Nephron progenitor cell (in vitro differentiated cells): ENCODE results near the gene PHC2.
A peak's percentile ranks its signal among the peaks of the same experiment; 100 is the strongest.

Experiments
- DNase-seq: peaks from one replicate; pipeline ENCODE4 v3.0.0; 2021
- H3K27ac Mint-ChIP-seq: 2 replicates; pipeline ENCODE4 v1.8.0; 2021; ENCODE audit warnings: mild to moderate bottlenecking, moderate library complexity, mixed read lengths
- H3K27me3 Mint-ChIP-seq: 2 replicates; pipeline ENCODE4 v1.8.0; 2021; ENCODE audit warnings: mild to moderate bottlenecking, low read depth, mixed read lengths; ENCODE audit not compliant: poor library complexity
- H3K36me3 Mint-ChIP-seq: 2 replicates; pipeline ENCODE4 v1.8.0; 2021; ENCODE audit warnings: low read depth, mixed read lengths
- H3K4me1 Mint-ChIP-seq: 2 replicates; pipeline ENCODE4 v1.8.0; 2021; ENCODE audit warnings: mixed read lengths
- H3K4me3 Mint-ChIP-seq: 2 replicates; pipeline ENCODE4 v1.8.0; 2021; ENCODE audit warnings: mild to moderate bottlenecking, moderate library complexity, mixed read lengths
- H3K9me3 Mint-ChIP-seq: 2 replicates; pipeline ENCODE4 v1.8.0; 2021; ENCODE audit warnings: mild to moderate bottlenecking, moderate library complexity, mixed read lengths
- CTCF ChIP-seq: fragments of 200-600 bp; sonication (generic); IDR thresholded peaks from 2 replicates; pipeline ENCODE4 v1.5.0; 2021; ENCODE audit warnings: antibody characterized with exemption

Gene PHC2

DNA sequence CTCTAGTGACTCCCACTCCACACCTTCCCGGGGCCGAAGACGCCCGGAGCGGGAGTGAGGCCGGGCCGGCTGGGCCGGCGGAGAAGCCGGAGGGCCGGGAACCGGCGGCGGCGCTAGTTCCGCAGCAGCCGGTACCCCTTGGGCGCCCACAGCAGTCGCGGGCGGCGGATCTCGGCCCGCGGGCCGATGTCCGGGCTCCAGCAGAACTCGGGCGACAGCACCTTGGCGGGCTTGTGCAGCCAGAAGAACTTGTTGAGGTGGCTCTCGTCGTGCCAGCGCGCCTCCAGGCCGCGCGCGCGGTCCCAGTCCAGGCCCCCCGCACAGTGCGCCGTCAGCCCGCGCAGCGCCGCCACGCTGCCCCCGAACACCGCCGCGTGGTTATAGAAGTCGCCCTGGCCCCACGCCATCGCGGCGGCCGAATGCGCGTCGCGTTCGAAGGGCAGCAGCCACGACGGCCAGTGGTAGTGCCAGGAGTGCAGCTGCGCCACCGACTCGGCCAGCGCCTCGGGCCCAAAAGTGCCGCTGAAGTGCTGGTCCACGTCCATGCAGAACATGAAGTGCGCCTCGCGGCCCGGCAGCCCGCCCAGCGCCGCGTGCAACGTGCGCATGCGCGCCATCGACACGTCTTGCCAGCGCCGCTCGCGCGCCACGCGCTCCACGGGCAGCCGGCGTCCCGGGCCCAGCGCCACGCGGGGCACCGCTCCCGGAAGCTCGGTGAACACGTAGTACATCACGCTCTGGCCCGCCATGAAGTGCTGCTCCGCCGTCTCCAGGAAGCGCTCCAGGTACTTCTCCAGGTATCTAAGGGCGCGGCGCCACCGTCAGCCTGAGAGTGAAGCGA is 124.0 kb downstream of the PHC2 start:
- Mint-ChIP-seq H3K36me3 (peaks cover 56% of the 10 kb centered on the region), H3K4me1 (peaks cover 8% of the 10 kb centered on the region), H3K9me3 (peaks cover 28% of the 10 kb centered on the region), H3K27me3 (peaks cover 23% of the 10 kb centered on the region), H3K4me3 (no peak overlapping the region), H3K27ac (no peak overlapping the region)
- no peak for DNase-seq
- no peak for TF ChIP-seq CTCF

- Mint-ChIP-seq H3K27ac (no peak overlapping the region), H3K27me3 (peaks cover 23% of the 10 kb centered on the region), H3K36me3 (peaks cover 59% of the 10 kb centered on the region), H3K9me3 (peaks cover 23% of the 10 kb centered on the region), H3K4me1 (peaks cover 8% of the 10 kb centered on the region), H3K4me3 (no peak overlapping the region)
- no peak for DNase-seq
- TF ChIP-seq CTCF: no peak
These were observed 124.9 kb downstream of the PHC2 start for GRCh38 chr1:33305816-33306652.

DNA sequence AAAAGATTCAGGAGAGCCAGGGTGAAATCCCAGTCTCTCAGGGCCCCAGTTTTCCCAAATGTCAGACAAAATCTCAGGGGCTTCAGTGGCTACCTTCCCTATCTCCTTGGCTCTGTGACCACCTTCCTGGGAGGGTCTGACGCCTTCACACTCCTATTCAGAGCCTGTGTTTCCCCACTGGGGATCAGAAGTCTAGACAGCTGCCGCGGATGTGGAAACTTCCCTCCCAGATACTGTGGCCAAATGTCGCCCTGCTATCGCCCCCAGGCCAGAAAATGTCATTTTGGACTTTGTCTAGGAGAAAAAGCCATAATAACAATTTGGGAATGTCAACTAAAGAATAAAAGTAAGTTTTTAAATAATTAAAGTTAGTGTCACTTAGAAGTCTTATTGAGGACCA is 125.9 kb downstream of the PHC2 start:
- no peak for DNase-seq
- Mint-ChIP-seq H3K27ac (peak overlapping the region; percentile 57), H3K9me3 (peaks cover 13% of the 10 kb centered on the region), H3K4me3 (no peak overlapping the region), H3K36me3 (peaks cover 62% of the 10 kb centered on the region), H3K4me1 (peaks cover 14% of the 10 kb centered on the region), H3K27me3 (peaks cover 23% of the 10 kb centered on the region)
- TF ChIP-seq CTCF: no peak

GRCh38 chr1:33302325-33302724 is 128.6 kb downstream of the PHC2 start:
- no peak for DNase-seq
- TF ChIP-seq CTCF: no peak
- H3K36me3 Mint-ChIP-seq: peaks cover 81% of the 10 kb centered on the region
- H3K9me3 Mint-ChIP-seq: peaks cover 3% of the 10 kb centered on the region
- H3K4me1 Mint-ChIP-seq: peaks cover 15% of the 10 kb centered on the region
- H3K4me3 Mint-ChIP-seq: no peak overlapping the region
- H3K27me3 Mint-ChIP-seq: peaks cover 24% of the 10 kb centered on the region
- no peak overlapping the region for H3K27ac Mint-ChIP-seq

GRCh38 chr1:33301273-33301984 is 129.5 kb downstream of the PHC2 start:
- peaks cover 90% of the 10 kb centered on the region for H3K36me3 Mint-ChIP-seq
- no peak for DNase-seq

More at GRCh38 chr1:33301273-33301984, 129.5 kb downstream of the PHC2 start:
- no peak for TF ChIP-seq CTCF
- Mint-ChIP-seq H3K4me3 (no peak overlapping the region), H3K4me1 (peaks cover 15% of the 10 kb centered on the region), H3K27me3 (peaks cover 21% of the 10 kb centered on the region), H3K9me3 (peaks cover 3% of the 10 kb centered on the region), H3K27ac (no peak overlapping the region)
